GM10266 (cell line): ENCODE results near the gene CA5A.

Source experiments
- DNase-seq: peaks from one replicate; pipeline ENCODE4 v3.0.0; 2012; ENCODE audit errors: extremely low spot score
- TF ChIP-seq, protein P1 (sequence below): IDR thresholded peaks from 2 replicates; pipeline ENCODE4 v1.5.1; 2012; ENCODE audit warnings: mild to moderate bottlenecking, low read depth; ENCODE audit not compliant: control insufficient read depth, insufficient read depth; ENCODE audit errors: missing control alignments

Gene CA5A

DNA sequence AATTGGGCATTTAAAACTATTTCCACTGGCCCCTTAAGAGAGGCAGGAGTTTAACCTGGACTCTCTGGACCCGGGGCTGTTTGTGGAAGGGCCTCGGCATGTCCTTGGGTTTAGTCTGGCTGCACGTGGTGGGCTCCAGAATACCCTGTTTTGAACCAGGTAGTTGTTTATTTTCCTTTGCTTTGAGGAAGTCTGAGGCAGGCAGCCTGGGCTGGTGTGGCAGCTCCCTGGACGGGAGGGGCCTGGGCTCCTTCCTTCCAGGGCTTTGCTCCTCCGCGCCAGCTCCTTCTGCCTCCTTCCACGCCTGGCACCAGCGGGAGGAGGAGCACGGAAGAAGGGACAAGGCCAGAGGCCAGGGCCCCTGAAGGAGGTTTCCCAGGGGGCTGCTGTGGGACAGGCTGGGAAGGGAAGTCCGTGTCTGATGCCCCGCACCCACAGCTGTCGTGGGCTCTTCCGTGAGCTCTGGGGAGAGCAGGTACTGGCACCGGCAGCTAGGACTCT is 30.4 kb upstream of the CA5A start:
- TF ChIP-seq, protein P1, sequence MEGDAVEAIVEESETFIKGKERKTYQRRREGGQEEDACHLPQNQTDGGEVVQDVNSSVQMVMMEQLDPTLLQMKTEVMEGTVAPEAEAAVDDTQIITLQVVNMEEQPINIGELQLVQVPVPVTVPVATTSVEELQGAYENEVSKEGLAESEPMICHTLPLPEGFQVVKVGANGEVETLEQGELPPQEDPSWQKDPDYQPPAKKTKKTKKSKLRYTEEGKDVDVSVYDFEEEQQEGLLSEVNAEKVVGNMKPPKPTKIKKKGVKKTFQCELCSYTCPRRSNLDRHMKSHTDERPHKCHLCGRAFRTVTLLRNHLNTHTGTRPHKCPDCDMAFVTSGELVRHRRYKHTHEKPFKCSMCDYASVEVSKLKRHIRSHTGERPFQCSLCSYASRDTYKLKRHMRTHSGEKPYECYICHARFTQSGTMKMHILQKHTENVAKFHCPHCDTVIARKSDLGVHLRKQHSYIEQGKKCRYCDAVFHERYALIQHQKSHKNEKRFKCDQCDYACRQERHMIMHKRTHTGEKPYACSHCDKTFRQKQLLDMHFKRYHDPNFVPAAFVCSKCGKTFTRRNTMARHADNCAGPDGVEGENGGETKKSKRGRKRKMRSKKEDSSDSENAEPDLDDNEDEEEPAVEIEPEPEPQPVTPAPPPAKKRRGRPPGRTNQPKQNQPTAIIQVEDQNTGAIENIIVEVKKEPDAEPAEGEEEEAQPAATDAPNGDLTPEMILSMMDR, result no peak
- DNase-seq, result no peak

DNA sequence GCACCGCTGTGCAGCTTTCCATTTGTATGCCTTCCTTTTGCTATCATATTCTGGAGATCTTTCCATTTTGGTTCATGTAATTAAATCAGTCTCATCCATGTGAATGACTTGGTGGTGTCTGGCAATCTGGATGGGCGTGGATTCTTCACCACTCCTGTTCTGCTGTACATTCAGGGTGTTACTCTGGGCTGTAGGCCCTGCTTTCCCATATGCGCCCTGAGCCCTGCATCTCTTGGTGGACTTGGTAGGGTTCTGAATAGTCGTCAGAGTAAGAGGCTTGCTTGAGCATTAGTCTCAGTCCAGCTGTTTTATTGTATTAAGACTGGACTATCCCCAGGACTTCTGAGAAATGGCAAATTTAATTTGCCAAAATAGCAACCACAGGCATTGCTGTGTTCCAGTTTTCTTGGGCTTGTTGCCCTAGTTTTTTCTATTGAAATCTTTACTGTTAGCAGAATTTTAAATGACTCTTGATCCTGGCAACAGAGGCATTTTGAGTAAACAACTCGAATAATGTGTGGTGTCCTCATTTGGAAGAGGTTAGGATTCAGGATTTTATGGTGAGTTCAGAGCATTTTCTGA is 29.8 kb upstream of the CA5A start:
- no peak for DNase-seq

GRCh38 chr16:87965417-87965816 is 29.1 kb upstream of the CA5A start:
- DNase-seq, result no peak
- TF ChIP-seq, protein P1, result no peak

More for the DNA sequence above, 29.8 kb upstream of the CA5A start:
- TF ChIP-seq, protein P1, result no peak

DNA sequence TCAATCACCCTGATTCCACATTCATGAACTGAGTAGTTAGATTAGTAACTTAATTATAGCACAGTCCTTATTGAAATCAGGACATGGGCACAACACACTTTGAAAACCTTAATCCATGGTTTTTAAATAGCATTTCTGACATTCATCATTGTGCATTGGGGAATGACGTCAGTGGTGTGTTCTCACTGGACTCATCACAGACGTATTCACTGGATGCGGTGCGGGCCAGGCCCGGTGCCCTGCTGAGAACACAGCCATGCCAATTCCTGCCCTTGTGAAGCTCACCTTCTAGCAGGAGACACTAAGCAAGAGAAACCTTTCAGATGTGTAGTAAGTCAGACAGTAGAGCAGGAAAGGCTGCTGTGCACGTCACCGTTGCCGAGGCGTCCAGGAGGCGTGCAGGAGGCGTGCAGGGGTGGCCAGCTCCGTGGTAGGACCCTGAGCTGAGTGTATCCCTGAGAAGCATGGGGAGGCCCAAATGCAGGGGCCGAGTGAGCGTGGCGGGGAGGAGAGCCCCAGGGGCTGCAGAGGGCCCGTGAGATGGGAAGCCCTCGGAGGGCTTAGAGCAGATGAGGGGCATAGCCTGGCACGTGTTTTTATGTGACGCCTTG is 27.8 kb upstream of the CA5A start:
- TF ChIP-seq, protein P1, result no peak
- no peak for DNase-seq

GRCh38 chr16:87963400-87963799 is 27.1 kb upstream of the CA5A start:
- TF ChIP-seq, protein P1, result no peak
- no peak for DNase-seq

DNA sequence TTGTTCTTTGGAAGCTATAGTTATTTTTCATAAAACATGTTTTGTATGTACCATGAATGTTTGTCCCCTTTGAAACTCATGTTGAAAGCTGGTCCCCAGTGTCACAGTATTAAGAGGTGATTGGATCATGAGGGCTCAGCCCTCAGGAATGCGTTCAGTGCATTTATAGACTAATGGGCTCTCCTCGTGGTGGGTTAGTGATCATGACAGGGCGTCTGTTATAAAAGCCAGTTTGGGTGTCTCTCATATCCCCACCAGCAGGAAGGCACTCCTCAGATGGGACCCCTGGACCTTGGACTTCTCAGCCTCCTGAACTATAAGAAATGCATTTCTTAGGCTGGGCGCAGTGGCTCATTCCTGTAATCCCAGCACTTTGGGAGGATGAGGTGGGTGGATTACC is 25.3 kb upstream of the CA5A start:
- DNase-seq, result no peak
- TF ChIP-seq, protein P1, result no peak

GRCh38 chr16:87960852-87961251 is 24.5 kb upstream of the CA5A start:
- no peak for DNase-seq
- TF ChIP-seq, protein P1, result no peak
